PC-3 (cell line): ENCODE results near the gene PLEKHA6. TPM values are rescaled to one million over a fixed set of nuclear protein-coding genes. Genes with fewer than 3 reads are reported as not detected.

Experiments used
- ATAC-seq: fragments of 200-7000 bp; cut with Tn5 transposase; 2 replicates; pipeline ENCODE4 v1.9.1; 2020; ENCODE audit warnings: mild to moderate bottlenecking, moderate library complexity
- BruUV-seq: library from RNA; stranded (reverse); fragments of 400-500 nt; replicated peaks from 2 replicates; lab custom pipeline; 2021; lab: Mats Ljungman, UMichigan
- CTCF ChIA-PET: fragments of 300-600 bp; sonication (Branson Sonifier 250); formaldehyde crosslinking; loops from one replicate; lab custom pipeline; 2022; ENCODE audit warnings: antibody characterized with exemption; lab: Charles Lee
- POLR2A ChIA-PET: fragments of 300-600 bp; sonication (Branson Sonifier 250); formaldehyde crosslinking; loops from one replicate; lab custom pipeline; 2022; ENCODE audit warnings: antibody characterized with exemption; ENCODE audit not compliant: unreplicated experiment; lab: Charles Lee
- DNase-seq: peaks from one replicate; pipeline ENCODE4 v3.0.0-alpha.2; 2015
- H2AFZ ChIP-seq: fragments of 300-600 bp; sonication (generic); 2 replicates; pipeline ENCODE4 v1.6.0; 2016; ENCODE audit warnings: antibody characterized with exemption, low read length
- H3F3A ChIP-seq: fragments of 300-600 bp; sonication (generic); one replicate; pipeline ENCODE4 v1.6.0; 2017; ENCODE audit warnings: antibody characterized with exemption, low read length, control low read depth, mild to moderate bottlenecking; ENCODE audit not compliant: unreplicated experiment
- H3K27ac ChIP-seq: fragments of 300-600 bp; sonication (generic); 2 replicates; pipeline ENCODE4 v1.5.1; 2016; ENCODE audit warnings: mild to moderate bottlenecking, low read length
- H3K27me3 ChIP-seq: fragments of 300-600 bp; sonication (generic); 2 replicates; pipeline ENCODE4 v1.6.1; 2016; ENCODE audit warnings: low read length, mixed read lengths
- H3K36me3 ChIP-seq: fragments of 300-600 bp; sonication (generic); 2 replicates; pipeline ENCODE4 v1.6.1; 2016; ENCODE audit warnings: low read depth, mixed run types, low read length, mixed read lengths
- H3K4me1 ChIP-seq: fragments of 300-600 bp; sonication (generic); 2 replicates; pipeline ENCODE4 v1.5.1; 2016; ENCODE audit warnings: low read length; ENCODE audit not compliant: insufficient read depth
- H3K4me2 ChIP-seq: fragments of 300-600 bp; sonication (generic); 2 replicates; pipeline ENCODE4 v1.6.0; 2016; ENCODE audit warnings: low read length
- H3K4me3 ChIP-seq: fragments of 300-600 bp; sonication (generic); 2 replicates; pipeline ENCODE4 v1.5.1; 2016; ENCODE audit warnings: mild to moderate bottlenecking, low read length, mixed read lengths
- H3K79me2 ChIP-seq: fragments of 300-600 bp; sonication (generic); 2 replicates; pipeline ENCODE4 v1.6.1; 2017; ENCODE audit warnings: low read length, mixed read lengths
- H3K9ac ChIP-seq: fragments of 300-600 bp; sonication (generic); 2 replicates; pipeline ENCODE4 v1.6.0; 2016; ENCODE audit warnings: mild to moderate bottlenecking, low read length
- H3K9me2 ChIP-seq: fragments of 300-600 bp; sonication (generic); replicated peaks from 2 replicates; pipeline ENCODE4 v1.6.1; 2016; ENCODE audit warnings: mixed run types, low read length, mixed read lengths
- H3K9me3 ChIP-seq: fragments of 300-600 bp; sonication (generic); 2 replicates; pipeline ENCODE4 v1.6.1; 2016; ENCODE audit warnings: low read length, mixed read lengths
- H4K20me1 ChIP-seq: fragments of 300-600 bp; sonication (generic); 2 replicates; pipeline ENCODE4 v1.6.1; 2016; ENCODE audit warnings: low read length, mixed read lengths
- EZH2 ChIP-seq: fragments of 300-600 bp; sonication (generic); IDR thresholded peaks from one replicate; pipeline ENCODE4 v1.6.1; 2017; ENCODE audit warnings: antibody characterized with exemption, mild to moderate bottlenecking, low read length; ENCODE audit not compliant: unreplicated experiment
- EZH2phosphoT487 ChIP-seq: fragments of 300-600 bp; sonication (generic); IDR thresholded peaks from 2 replicates; pipeline ENCODE4 v1.6.1; 2018; ENCODE audit warnings: mild to moderate bottlenecking, antibody characterized with exemption, low read length, borderline replicate concordance
- intact Hi-C: fragments of 100-400 bp; cut with micrococcal nuclease; formaldehyde crosslinking; loops from 2 replicates; pipeline ENCODE4 v1.9.0; 2023
- total RNA-seq: library from RNA; depleted of rRNA; stranded (reverse); fragments of >200 nt; gene quantifications from 2 replicates; pipeline ENCODE4 v1.2.3, GENCODE V29; 2014
- TF ChIP-seq, protein P1 (sequence below): fragments of 300-600 bp; sonication (generic); conservative IDR thresholded peaks from 2 replicates; pipeline ENCODE4 v1.5.1; 2017; ENCODE audit warnings: antibody characterized with exemption, low read depth, mild to moderate bottlenecking, low read length

Gene PLEKHA6
- total RNA-seq, 1 experiment from 2014 or later, result 53.8 TPM

DNA sequence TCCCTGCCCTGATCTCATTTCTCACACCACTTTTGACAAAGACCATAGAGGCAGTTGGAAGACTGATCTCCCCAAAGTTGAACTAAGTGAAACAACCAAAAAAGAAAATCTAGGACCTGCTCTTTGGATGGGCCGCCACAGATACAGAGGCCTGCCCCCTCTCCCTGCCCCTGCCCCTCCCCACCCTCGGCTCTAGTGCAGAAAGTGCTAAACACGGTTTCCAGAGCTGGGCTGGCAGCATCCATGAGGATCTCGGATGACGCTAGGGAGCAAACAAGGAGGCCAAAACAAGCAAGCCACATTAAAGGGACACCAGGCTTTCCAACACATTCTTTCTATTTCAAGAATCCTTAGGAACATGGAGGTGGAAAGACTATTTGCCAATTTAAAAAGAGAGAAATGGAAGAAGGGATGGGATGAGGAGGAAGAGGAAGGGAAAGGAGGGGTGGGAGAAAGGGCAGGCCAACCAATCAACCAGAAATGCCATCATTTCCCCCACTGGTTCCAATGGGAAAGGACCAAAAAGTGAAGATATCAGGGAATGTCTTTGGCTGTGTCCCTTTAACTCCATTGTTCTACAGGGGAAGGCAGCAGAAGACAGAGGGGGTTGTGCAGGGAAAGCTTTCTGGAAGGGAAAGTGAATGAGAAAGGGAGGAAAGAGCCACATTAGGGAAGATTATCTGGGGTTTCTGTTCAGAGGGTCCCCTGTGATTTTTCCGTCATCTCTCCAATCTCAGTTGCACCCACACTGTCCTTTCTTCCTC is 107.6 kb downstream of the PLEKHA6 start:
- POLR2A ChIA-PET, result no interaction called here

DNA sequence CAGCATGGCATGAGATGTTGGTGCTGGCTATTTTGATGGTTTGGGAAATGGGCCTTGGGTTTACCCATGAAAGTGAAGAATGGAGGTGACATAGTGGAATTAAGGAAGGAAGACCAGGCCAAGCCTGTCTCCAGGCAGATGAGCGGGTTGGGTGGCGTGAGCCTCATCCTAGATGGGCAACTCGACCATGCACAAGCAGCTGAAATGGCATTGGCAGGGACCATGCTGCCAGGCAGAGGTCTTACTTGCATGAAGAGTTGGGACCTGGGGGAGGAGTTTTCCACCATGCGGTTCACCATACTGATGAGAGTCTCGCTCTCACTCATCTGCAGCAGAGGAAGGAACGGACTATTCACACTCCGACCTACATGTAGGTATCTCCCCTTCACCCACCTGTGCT is 108.4 kb downstream of the PLEKHA6 start:
- H3K4me1 ChIP-seq, result no peaks in the 10 kb centered on the region
- H2AFZ ChIP-seq, result no peak overlapping the region
- no peaks in the 10 kb centered on the region for H3K79me2 ChIP-seq
- H3K36me3 ChIP-seq, result peaks cover 18% of the 10 kb centered on the region; the same call in 1 of the 2 replicates
- no peaks in the 10 kb centered on the region for H3F3A ChIP-seq
- H3K4me3 ChIP-seq, result no peak overlapping the region
- H3K9me3 ChIP-seq, result no peaks in the 10 kb centered on the region
- no peaks in the 10 kb centered on the region for H3K27me3 ChIP-seq
- no peak for DNase-seq
- no peak overlapping the region for H3K27ac ChIP-seq
- intact Hi-C loops, result no loop called here
- no peak for TF ChIP-seq EZH2phosphoT487
- no peak for TF ChIP-seq EZH2
- TF ChIP-seq, protein P1, sequence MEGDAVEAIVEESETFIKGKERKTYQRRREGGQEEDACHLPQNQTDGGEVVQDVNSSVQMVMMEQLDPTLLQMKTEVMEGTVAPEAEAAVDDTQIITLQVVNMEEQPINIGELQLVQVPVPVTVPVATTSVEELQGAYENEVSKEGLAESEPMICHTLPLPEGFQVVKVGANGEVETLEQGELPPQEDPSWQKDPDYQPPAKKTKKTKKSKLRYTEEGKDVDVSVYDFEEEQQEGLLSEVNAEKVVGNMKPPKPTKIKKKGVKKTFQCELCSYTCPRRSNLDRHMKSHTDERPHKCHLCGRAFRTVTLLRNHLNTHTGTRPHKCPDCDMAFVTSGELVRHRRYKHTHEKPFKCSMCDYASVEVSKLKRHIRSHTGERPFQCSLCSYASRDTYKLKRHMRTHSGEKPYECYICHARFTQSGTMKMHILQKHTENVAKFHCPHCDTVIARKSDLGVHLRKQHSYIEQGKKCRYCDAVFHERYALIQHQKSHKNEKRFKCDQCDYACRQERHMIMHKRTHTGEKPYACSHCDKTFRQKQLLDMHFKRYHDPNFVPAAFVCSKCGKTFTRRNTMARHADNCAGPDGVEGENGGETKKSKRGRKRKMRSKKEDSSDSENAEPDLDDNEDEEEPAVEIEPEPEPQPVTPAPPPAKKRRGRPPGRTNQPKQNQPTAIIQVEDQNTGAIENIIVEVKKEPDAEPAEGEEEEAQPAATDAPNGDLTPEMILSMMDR, result no peak
- H3K4me2 ChIP-seq, result no peak overlapping the region
- no peaks in the 10 kb centered on the region for H3K9me2 ChIP-seq
- ChIA-PET CTCF (no interaction called here), POLR2A (no interaction called here)
- no peak overlapping the region for H3K9ac ChIP-seq
- no peak for ATAC-seq
- BruUV-seq, result no TSS peak
- no peaks in the 10 kb centered on the region for H4K20me1 ChIP-seq

More for the DNA sequence above, 107.6 kb downstream of the PLEKHA6 start:
- intact Hi-C loops, result no loop called here
- H3K4me2 ChIP-seq, result no peak overlapping the region
- H2AFZ ChIP-seq, result no peak overlapping the region
- H3K79me2 ChIP-seq, result no peaks in the 10 kb centered on the region
- H3K9me2 ChIP-seq, result no peaks in the 10 kb centered on the region
- H3K27ac ChIP-seq, result no peak overlapping the region
- no peak for DNase-seq
- BruUV-seq, result no TSS peak
- no peaks in the 10 kb centered on the region for H4K20me1 ChIP-seq
- no peak overlapping the region for H3K4me3 ChIP-seq
- TF ChIP-seq EZH2 (no peak), EZH2phosphoT487 (no peak)
- TF ChIP-seq, protein P1, result no peak
- CTCF ChIA-PET, result no interaction called here
- H3K36me3 ChIP-seq, result peaks cover 15% of the 10 kb centered on the region; the same call in 1 of the 2 replicates
- no peaks in the 10 kb centered on the region for H3K27me3 ChIP-seq
- H3F3A ChIP-seq, result no peaks in the 10 kb centered on the region
- H3K9ac ChIP-seq, result no peak overlapping the region
- H3K4me1 ChIP-seq, result no peaks in the 10 kb centered on the region
- no peaks in the 10 kb centered on the region for H3K9me3 ChIP-seq
- no peak for ATAC-seq

DNA sequence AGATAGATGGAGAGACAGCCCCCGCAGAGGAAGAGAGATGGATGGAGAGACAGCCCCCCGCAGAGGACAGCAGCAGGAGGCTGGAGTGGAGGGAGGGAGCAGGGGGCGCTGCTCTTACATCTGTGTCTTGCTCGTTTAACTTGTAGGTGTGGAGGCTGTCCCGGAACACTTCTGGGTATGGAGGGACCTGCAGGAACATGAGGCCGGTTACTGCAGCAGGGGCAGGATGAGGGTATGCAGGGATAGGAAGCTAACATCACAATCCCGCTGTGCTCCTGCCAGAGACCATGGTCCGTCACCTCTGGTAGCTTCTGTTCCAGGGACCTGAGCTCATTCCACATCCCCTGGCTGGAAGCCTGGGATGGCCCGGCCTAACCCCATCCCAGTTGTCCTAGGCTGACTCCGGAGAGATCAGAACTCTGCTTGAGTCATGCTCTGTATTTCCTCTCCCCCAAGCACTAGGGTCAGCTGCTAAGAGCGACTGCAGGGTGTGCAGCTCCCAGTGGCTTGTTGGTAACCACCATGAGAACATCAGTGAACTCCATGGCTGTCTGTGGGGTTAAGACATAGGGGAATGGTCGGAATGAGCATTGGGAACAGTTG is 109.2 kb downstream of the PLEKHA6 start:
- no peaks in the 10 kb centered on the region for H3K4me1 ChIP-seq
- no peaks in the 10 kb centered on the region for H3K9me3 ChIP-seq
- H3K4me3 ChIP-seq, result no peak overlapping the region
- no peak overlapping the region for H3K9ac ChIP-seq
- no peaks in the 10 kb centered on the region for H4K20me1 ChIP-seq
- peaks cover 17% of the 10 kb centered on the region; the same call in 1 of the 2 replicates for H3K36me3 ChIP-seq
- ATAC-seq (no peak), DNase-seq (no peak)
- H3F3A ChIP-seq, result no peaks in the 10 kb centered on the region
- H3K27ac ChIP-seq, result no peak overlapping the region
- no peak for TF ChIP-seq EZH2phosphoT487
- no peak for TF ChIP-seq EZH2
- TF ChIP-seq, protein P1, result no peak
- H3K9me2 ChIP-seq, result no peaks in the 10 kb centered on the region
- POLR2A ChIA-PET, result no interaction called here
- no peaks in the 10 kb centered on the region for H3K79me2 ChIP-seq
- H2AFZ ChIP-seq, result no peak overlapping the region
- no TSS peak for BruUV-seq
- intact Hi-C loops, result no loop called here
- H3K4me2 ChIP-seq, result no peak overlapping the region
- no peaks in the 10 kb centered on the region for H3K27me3 ChIP-seq
- CTCF ChIA-PET, result no interaction called here
